HCT116 (cell line): ENCODE measurements around the gene DPY19L3.
"Not testable (repeated sequence)": the region's sequence is repeated elsewhere in the genome, so short reads cannot be mapped to it uniquely, and the experiment has no call there.

ENCODE experiments used
- CTCF ChIP-seq, 3 experiments: fragments of 200-600 bp in 1 of 3; sonication (generic) in 1 of 3; IDR thresholded peaks in 2 of 3; conservative IDR thresholded peaks in 1 of 3; 2 replicates each; pipeline ENCODE4 v1.5.1; 2012 to 2017; ENCODE audit warnings: low read depth in 2 of 3, low read length in 2 of 3, antibody characterized with exemption in 1 of 3, borderline replicate concordance in 1 of 3, control low read depth in 1 of 3, mild to moderate bottlenecking in 1 of 3, mixed read lengths in 1 of 3, mixed run types in 1 of 3, moderate library complexity in 1 of 3; ENCODE audit not compliant: insufficient read depth in 1 of 3
- EZH2phosphoT487 ChIP-seq: fragments of 200-600 bp; IDR thresholded peaks from 2 replicates; pipeline ENCODE4 v1.6.1; 2018; ENCODE audit warnings: antibody characterized with exemption, borderline replicate concordance
- MAX ChIP-seq: IDR thresholded peaks from 2 replicates; pipeline ENCODE4 v1.6.1; 2012
- POLR2A ChIP-seq: IDR thresholded peaks from 2 replicates; pipeline ENCODE4 v1.7.0; 2011; ENCODE audit warnings: borderline replicate concordance; ENCODE audit not compliant: insufficient read depth, insufficient read length; ENCODE audit errors: extremely low read depth
- SIN3A ChIP-seq: IDR thresholded peaks from 2 replicates; pipeline ENCODE4 v1.6.1; 2012; ENCODE audit warnings: low read depth
- YY1 ChIP-seq: IDR thresholded peaks from 2 replicates; pipeline ENCODE4 v1.6.1; 2011; ENCODE audit warnings: low read length, low read depth, moderate library complexity, mild to moderate bottlenecking; ENCODE audit not compliant: insufficient replicate concordance; ENCODE audit errors: extremely low read depth
- ZFX ChIP-seq: fragments of 450-650 bp; IDR thresholded peaks from 2 replicates; pipeline ENCODE4 v1.6.1; 2017

GRCh38 chr19:32423944-32424343 lies 18.4 kb downstream of the DPY19L3 start:
- TF ChIP-seq CTCF (IDR thresholded peaks at IDR 0.05 in 2 of 3, conservative IDR thresholded peaks at IDR 0.05 in 1 of 3; ENCODE audit: borderline replicate concordance in 1 of 3, insufficient read depth in 1 of 3, low read depth in 2 of 3, low read length in 2 of 3); SIN3A; ZFX; YY1; POLR2A; EZH2phosphoT487; MAX: not testable (repeated sequence)
